Muscle layer of colon (tissue), 2 donors: ENCODE data around the gene UGT1A4.

Experiments
- H3K27ac ChIP-seq: one replicate; pipeline ENCODE4 v1.7.0; 2013; ENCODE audit warnings: low read depth, mild to moderate bottlenecking, low read length, moderate library complexity
- H3K27me3 ChIP-seq, 2 donors: one replicate each; pipeline ENCODE4 v1.7.0; 2013; ENCODE audit warnings: low read length in 2 of 2, mild to moderate bottlenecking in 2 of 2; ENCODE audit not compliant: insufficient read depth in 2 of 2, control insufficient read depth in 1 of 2
- H3K36me3 ChIP-seq: one replicate; pipeline ENCODE4 v1.7.0; 2013; ENCODE audit warnings: mild to moderate bottlenecking, low read length; ENCODE audit not compliant: insufficient read depth
- H3K4me1 ChIP-seq: one replicate; pipeline ENCODE4 v1.7.0; 2013; ENCODE audit warnings: mild to moderate bottlenecking, low read length; ENCODE audit not compliant: insufficient read depth
- H3K4me3 ChIP-seq, 2 donors: one replicate each; pipeline ENCODE4 v1.7.0; 2013; ENCODE audit warnings: low read length in 2 of 2, low read depth in 1 of 2, mild to moderate bottlenecking in 1 of 2, moderate library complexity in 1 of 2
- H3K9ac ChIP-seq: one replicate; pipeline ENCODE4 v1.7.0; 2013; ENCODE audit warnings: low read length
- H3K9me3 ChIP-seq: one replicate; pipeline ENCODE4 v1.7.0; 2013; ENCODE audit warnings: mild to moderate bottlenecking, low read length
- donor health status: abdominal sarcoma.
- donor health status: Adenocarcinoma of cecum.

The UGT1A4 gene

DNA sequence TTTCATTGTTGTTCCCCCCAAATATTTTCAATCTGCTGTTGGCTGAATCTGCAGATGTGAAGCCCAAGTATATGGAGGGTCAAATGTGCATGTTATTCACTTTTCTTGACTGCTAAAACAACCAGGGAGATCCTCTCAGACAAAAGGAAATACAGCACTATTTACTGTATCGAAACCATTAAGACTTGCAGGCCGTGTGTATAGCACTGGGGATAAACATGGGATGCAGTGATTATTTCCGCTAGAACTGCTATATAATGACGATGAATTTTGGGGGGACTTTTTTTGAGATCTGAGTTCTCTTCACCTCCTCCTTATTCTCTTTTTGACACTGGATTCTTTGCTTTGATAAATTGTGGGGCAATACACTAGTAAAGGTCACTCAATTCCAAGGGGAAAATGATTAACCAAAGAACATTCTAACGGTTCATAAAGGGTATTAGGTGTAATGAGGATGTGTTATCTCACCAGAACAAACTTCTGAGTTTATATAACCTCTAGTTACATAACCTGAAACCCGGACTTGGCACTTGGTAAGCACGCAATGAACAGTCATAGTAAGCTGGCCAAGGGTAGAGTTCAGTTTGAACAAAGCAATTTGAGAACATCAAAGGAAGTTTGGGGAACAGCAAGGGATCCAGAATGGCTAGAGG is 38.0 kb downstream of the UGT1A4 start:
- H3K27ac ChIP-seq: no peak overlapping the region
- H3K9me3 ChIP-seq: no peaks in the 10 kb centered on the region
- H3K4me3 ChIP-seq: no peak overlapping the region
- no peaks in the 10 kb centered on the region for H3K4me1 ChIP-seq
- no peaks in the 10 kb centered on the region for H3K27me3 ChIP-seq
- H3K9ac ChIP-seq: no peak overlapping the region
- no peaks in the 10 kb centered on the region for H3K36me3 ChIP-seq

GRCh38 chr2:233758141-233758540 is 39.6 kb downstream of the UGT1A4 start:
- H3K4me3 ChIP-seq: no peak overlapping the region
- H3K27me3 ChIP-seq: no peaks in the 10 kb centered on the region
- no peak overlapping the region for H3K9ac ChIP-seq
- no peaks in the 10 kb centered on the region for H3K9me3 ChIP-seq
- H3K27ac ChIP-seq: no peak overlapping the region
- H3K4me1 ChIP-seq: no peaks in the 10 kb centered on the region
- no peaks in the 10 kb centered on the region for H3K36me3 ChIP-seq

DNA sequence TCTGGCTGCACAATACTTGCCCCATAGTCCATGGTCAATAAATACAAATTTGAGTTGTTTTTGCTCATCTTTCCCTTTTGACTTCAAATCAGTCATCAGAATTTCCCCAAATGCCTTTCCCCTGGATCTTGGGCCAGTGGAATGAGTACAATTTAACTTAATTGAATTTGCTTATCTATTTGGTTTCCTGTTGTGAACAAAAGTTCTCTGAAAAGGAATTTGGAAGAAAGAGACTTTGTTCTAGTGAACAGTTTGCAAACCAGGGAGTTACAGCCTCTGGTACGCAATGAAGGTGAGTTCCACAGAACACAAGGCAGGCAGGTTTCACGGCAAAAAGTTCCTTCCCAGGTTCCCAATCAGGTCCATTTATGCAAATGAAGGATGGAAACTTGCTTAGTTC is 40.3 kb downstream of the UGT1A4 start:
- Histone ChIP-seq H3K4me3 (no peak overlapping the region), H3K27me3 (no peaks in the 10 kb centered on the region), H3K27ac (no peak overlapping the region), H3K36me3 (no peaks in the 10 kb centered on the region), H3K4me1 (no peaks in the 10 kb centered on the region), H3K9ac (no peak overlapping the region), H3K9me3 (no peaks in the 10 kb centered on the region)

- no peak within 1 kb of the TSS for H3K27ac ChIP-seq
- H3K9me3 ChIP-seq: no peaks in the 10 kb centered on the region
- no peak within 1 kb of the TSS for H3K9ac ChIP-seq
- no peaks in the 10 kb centered on the region for H3K27me3 ChIP-seq
- no peak within 1 kb of the TSS for H3K4me3 ChIP-seq
- no peaks in the 10 kb centered on the region for H3K4me1 ChIP-seq
- no peaks in the 10 kb centered on the region for H3K36me3 ChIP-seq
Observed at GRCh38 chr2:233760043-233760442, 41.5 kb downstream of the UGT1A4 start, which contains the start of gene UGT1A1. Gene UGT1A1, plus strand, starts transcription at chr2:233760270. Its CDS starts 18 bp downstream, at chr2:233760288.

DNA sequence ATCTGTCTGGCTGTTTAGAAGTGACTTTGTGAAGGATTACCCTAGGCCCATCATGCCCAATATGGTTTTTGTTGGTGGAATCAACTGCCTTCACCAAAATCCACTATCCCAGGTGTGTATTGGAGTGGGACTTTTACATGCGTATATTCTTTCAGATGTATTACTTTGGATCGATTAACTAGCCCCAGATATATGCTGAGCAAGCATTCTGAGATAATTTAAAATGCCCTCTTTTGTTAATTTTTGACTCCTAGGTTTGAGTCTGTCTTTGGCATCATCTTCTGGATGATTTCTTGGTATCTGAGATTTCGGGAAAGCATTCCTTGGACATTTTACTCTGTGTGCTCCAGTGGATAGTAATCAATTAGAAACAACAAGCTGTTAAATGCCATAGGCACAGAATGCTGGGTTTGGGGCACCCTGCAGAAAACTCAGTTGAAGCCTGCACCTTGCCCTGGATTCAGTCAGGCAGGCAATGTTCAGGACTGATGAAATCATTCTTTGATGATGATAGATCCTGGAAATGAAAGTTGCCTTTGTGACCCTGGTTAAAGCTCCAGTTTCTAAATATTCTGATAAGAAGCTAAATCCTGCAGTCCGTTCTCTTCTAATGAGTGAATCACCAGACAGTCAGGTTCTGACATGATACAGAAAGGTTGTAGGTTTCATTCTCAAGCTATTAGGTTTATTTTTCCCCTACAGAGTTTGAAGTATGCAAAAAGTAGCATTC is 42.7 kb downstream of the UGT1A4 start:
- Histone ChIP-seq H3K36me3 (no peaks in the 10 kb centered on the region), H3K27me3 (no peaks in the 10 kb centered on the region), H3K9me3 (no peaks in the 10 kb centered on the region), H3K9ac (no peak overlapping the region), H3K4me1 (no peaks in the 10 kb centered on the region), H3K27ac (no peak overlapping the region), H3K4me3 (no peak overlapping the region)

- no peak overlapping the region for H3K4me3 ChIP-seq
- H3K27ac ChIP-seq: no peak overlapping the region
- H3K9ac ChIP-seq: no peak overlapping the region
- no peaks in the 10 kb centered on the region for H3K4me1 ChIP-seq
- no peaks in the 10 kb centered on the region for H3K27me3 ChIP-seq
- H3K9me3 ChIP-seq: no peaks in the 10 kb centered on the region
- H3K36me3 ChIP-seq: no peaks in the 10 kb centered on the region
Observed at GRCh38 chr2:233764264-233764663, 45.7 kb downstream of the UGT1A4 start.

DNA sequence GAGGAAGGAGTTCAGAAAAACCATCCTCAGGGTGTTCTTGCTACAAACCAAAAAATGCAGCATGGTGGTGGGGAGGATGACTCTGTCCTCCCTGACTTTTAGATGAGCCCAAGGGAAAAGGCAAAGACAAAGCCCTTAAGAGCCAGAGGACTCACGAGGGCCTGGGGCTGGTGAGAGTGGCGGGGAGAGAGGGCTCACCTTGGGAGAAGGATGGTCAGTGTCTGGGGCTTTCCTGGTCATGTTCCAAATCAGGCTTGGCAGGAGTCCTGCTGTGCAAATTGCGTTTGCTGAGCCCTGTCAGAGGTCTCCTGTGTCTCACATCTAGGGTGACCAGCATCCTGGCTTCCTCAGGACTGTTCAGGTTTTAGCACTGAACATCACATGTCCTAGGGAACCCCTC is 46.2 kb downstream of the UGT1A4 start:
- H3K4me3 ChIP-seq: no peak overlapping the region
- H3K9me3 ChIP-seq: no peaks in the 10 kb centered on the region
- H3K36me3 ChIP-seq: no peaks in the 10 kb centered on the region
- no peaks in the 10 kb centered on the region for H3K4me1 ChIP-seq
- no peaks in the 10 kb centered on the region for H3K27me3 ChIP-seq
- no peak overlapping the region for H3K27ac ChIP-seq
- H3K9ac ChIP-seq: no peak overlapping the region

DNA sequence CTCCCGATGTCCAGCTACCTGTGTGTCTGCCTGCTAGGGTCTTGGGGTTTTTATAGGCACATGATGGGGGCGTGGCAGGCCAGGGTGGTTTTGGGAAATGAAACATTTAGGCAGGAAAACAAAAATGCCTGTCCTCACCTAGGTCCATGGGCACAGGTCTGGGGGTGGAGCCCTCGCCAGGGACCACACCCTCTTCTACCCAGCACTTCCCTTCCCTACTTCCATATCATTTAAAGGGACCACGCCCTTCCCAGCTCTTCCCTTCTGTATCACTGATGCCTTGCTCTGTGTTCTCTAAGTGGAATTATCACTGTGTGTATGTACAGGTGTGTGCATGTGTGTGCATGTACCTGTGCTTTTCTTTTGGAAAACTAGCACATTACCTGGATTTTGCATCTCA is 47.9 kb downstream of the UGT1A4 start:
- no peak overlapping the region for H3K4me3 ChIP-seq
- H3K27ac ChIP-seq: no peak overlapping the region
- H3K4me1 ChIP-seq: no peaks in the 10 kb centered on the region
- H3K9me3 ChIP-seq: no peaks in the 10 kb centered on the region
- H3K27me3 ChIP-seq: no peaks in the 10 kb centered on the region
- H3K9ac ChIP-seq: no peak overlapping the region
- H3K36me3 ChIP-seq: no peaks in the 10 kb centered on the region

DNA sequence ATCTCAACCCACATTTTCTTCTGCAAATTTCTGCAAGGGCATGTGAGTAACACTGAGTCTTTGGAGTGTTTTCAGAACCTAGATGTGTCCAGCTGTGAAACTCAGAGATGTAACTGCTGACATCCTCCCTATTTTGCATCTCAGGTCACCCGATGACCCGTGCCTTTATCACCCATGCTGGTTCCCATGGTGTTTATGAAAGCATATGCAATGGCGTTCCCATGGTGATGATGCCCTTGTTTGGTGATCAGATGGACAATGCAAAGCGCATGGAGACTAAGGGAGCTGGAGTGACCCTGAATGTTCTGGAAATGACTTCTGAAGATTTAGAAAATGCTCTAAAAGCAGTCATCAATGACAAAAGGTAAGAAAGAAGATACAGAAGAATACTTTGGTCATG is 49.5 kb downstream of the UGT1A4 start:
- no peaks in the 10 kb centered on the region for H3K27me3 ChIP-seq
- no peaks in the 10 kb centered on the region for H3K36me3 ChIP-seq
- no peak overlapping the region for H3K9ac ChIP-seq
- no peaks in the 10 kb centered on the region for H3K4me1 ChIP-seq
- no peak overlapping the region for H3K27ac ChIP-seq
- no peak overlapping the region for H3K4me3 ChIP-seq
- H3K9me3 ChIP-seq: no peaks in the 10 kb centered on the region

GRCh38 chr2:233769260-233769659 is 50.7 kb downstream of the UGT1A4 start:
- Histone ChIP-seq H3K4me3 (no peak overlapping the region), H3K9me3 (no peaks in the 10 kb centered on the region), H3K36me3 (no peaks in the 10 kb centered on the region), H3K4me1 (no peaks in the 10 kb centered on the region), H3K27ac (no peak overlapping the region), H3K9ac (no peak overlapping the region), H3K27me3 (no peaks in the 10 kb centered on the region)

DNA sequence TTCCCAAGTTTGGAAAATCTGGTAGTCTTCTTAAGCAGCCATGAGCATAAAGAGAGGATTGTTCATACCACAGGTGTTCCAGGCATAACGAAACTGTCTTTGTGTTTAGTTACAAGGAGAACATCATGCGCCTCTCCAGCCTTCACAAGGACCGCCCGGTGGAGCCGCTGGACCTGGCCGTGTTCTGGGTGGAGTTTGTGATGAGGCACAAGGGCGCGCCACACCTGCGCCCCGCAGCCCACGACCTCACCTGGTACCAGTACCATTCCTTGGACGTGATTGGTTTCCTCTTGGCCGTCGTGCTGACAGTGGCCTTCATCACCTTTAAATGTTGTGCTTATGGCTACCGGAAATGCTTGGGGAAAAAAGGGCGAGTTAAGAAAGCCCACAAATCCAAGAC is 53.6 kb downstream of the UGT1A4 start:
- Histone ChIP-seq H3K36me3 (no peaks in the 10 kb centered on the region), H3K4me1 (no peaks in the 10 kb centered on the region), H3K9ac (no peak overlapping the region), H3K27ac (no peak overlapping the region), H3K27me3 (no peaks in the 10 kb centered on the region), H3K4me3 (no peak overlapping the region), H3K9me3 (no peaks in the 10 kb centered on the region)

GRCh38 chr2:233772583-233772982 is 54.0 kb downstream of the UGT1A4 start:
- no peaks in the 10 kb centered on the region for H3K27me3 ChIP-seq
- no peak overlapping the region for H3K4me3 ChIP-seq
- H3K4me1 ChIP-seq: no peaks in the 10 kb centered on the region
- no peaks in the 10 kb centered on the region for H3K36me3 ChIP-seq
- H3K9me3 ChIP-seq: no peaks in the 10 kb centered on the region
- no peak overlapping the region for H3K9ac ChIP-seq
- H3K27ac ChIP-seq: no peak overlapping the region
